Measurements from ENCODE around the gene PHLPP1.

GRCh38 chr18:62987055-62987830 lies 271.9 kb downstream of the PHLPP1 start:
- TF ChIP-seq, protein P1, sequence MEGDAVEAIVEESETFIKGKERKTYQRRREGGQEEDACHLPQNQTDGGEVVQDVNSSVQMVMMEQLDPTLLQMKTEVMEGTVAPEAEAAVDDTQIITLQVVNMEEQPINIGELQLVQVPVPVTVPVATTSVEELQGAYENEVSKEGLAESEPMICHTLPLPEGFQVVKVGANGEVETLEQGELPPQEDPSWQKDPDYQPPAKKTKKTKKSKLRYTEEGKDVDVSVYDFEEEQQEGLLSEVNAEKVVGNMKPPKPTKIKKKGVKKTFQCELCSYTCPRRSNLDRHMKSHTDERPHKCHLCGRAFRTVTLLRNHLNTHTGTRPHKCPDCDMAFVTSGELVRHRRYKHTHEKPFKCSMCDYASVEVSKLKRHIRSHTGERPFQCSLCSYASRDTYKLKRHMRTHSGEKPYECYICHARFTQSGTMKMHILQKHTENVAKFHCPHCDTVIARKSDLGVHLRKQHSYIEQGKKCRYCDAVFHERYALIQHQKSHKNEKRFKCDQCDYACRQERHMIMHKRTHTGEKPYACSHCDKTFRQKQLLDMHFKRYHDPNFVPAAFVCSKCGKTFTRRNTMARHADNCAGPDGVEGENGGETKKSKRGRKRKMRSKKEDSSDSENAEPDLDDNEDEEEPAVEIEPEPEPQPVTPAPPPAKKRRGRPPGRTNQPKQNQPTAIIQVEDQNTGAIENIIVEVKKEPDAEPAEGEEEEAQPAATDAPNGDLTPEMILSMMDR (IDR thresholded peaks at IDR 0.05; ENCODE audit: insufficient read depth, low read depth, low read length): no peak
- TF ChIP-seq EZH2 (IDR thresholded peaks at IDR 0.05; ENCODE audit: insufficient read depth, low read length): no peak

Measured in astrocyte (in vitro differentiated cells and primary cell).